ENCODE measurements around the gene OR10Z1.

OR10Z1 gene

DNA sequence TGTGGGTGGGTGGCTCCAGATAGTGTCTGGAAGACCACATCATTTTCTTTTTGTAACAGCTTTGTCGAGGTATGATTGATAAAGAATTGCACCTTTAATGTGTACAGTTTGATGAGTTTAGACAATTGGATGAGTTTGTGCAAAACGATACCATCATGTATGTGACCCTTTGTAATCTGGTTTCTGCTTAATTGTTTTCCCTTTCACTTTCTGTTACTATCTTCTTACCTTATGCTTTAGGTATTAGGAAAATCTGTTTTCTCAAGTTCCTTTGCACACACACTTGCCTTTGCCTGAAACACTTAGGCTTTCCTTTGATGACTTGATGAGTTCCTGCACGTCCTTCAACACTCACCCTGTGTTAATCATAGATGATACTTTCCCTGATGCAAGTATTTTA is 6.8 kb downstream of the OR10Z1 start:
- TF ChIP-seq, protein P1, sequence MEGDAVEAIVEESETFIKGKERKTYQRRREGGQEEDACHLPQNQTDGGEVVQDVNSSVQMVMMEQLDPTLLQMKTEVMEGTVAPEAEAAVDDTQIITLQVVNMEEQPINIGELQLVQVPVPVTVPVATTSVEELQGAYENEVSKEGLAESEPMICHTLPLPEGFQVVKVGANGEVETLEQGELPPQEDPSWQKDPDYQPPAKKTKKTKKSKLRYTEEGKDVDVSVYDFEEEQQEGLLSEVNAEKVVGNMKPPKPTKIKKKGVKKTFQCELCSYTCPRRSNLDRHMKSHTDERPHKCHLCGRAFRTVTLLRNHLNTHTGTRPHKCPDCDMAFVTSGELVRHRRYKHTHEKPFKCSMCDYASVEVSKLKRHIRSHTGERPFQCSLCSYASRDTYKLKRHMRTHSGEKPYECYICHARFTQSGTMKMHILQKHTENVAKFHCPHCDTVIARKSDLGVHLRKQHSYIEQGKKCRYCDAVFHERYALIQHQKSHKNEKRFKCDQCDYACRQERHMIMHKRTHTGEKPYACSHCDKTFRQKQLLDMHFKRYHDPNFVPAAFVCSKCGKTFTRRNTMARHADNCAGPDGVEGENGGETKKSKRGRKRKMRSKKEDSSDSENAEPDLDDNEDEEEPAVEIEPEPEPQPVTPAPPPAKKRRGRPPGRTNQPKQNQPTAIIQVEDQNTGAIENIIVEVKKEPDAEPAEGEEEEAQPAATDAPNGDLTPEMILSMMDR (conservative IDR thresholded peaks at IDR 0.05; ENCODE audit: low read depth, low read length): no peak
- no peak overlapping the region for H3K9ac ChIP-seq
- no peak overlapping the region for H3K4me3 ChIP-seq (IDR thresholded peaks at IDR 0.05; ENCODE audit: insufficient read depth, low read depth, low read length)
- H3K36me3 ChIP-seq (ENCODE audit: insufficient read depth): no peaks in the 10 kb centered on the region
- H3K4me2 ChIP-seq: no peak overlapping the region
- H3K4me1 ChIP-seq (ENCODE audit: low read depth, poor library complexity, severe bottlenecking): no peaks in the 10 kb centered on the region
- H4K20me1 ChIP-seq (ENCODE audit: insufficient read depth): no peaks in the 10 kb centered on the region
- no peaks in the 10 kb centered on the region for H3K27me3 ChIP-seq (ENCODE audit: insufficient read depth, low read depth)
- H3K27ac ChIP-seq: no peak overlapping the region
- no peaks in the 10 kb centered on the region for H3K79me2 ChIP-seq (ENCODE audit: insufficient read depth, low read depth)
- H2AFZ ChIP-seq (ENCODE audit: low read depth): no peak overlapping the region

DNA sequence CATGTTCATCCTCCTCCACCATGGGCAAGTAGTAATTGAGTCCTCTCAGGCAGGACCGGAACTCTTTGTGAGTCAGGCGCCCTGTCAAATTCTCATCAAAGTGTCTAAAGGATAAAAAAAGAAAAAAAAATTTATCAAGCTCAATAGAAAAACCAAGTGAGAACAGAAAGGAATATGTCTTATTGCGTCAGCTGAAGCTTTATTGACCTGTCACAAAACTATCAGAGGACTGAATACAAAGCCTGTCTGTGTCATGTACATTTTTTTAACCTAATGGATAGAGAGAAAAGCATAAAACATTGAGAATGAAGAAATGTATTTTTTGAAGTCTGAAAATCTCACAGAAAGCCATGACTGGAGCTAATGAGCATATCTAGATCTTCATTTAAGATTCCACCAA is 8.7 kb downstream of the OR10Z1 start:
- TF ChIP-seq, protein P1 (conservative IDR thresholded peaks at IDR 0.05; ENCODE audit: low read depth, low read length): no peak
- H3K4me2 ChIP-seq: no peak overlapping the region
- H3K27me3 ChIP-seq (ENCODE audit: insufficient read depth, low read depth): no peaks in the 10 kb centered on the region
- no peak overlapping the region for H3K9ac ChIP-seq
- H3K4me1 ChIP-seq (ENCODE audit: low read depth, poor library complexity, severe bottlenecking): no peaks in the 10 kb centered on the region
- no peaks in the 10 kb centered on the region for H4K20me1 ChIP-seq (ENCODE audit: insufficient read depth)
- H3K79me2 ChIP-seq (ENCODE audit: insufficient read depth, low read depth): no peaks in the 10 kb centered on the region
- H3K4me3 ChIP-seq (IDR thresholded peaks at IDR 0.05; ENCODE audit: insufficient read depth, low read depth, low read length): no peak overlapping the region
- H3K27ac ChIP-seq: no peak overlapping the region
- H3K36me3 ChIP-seq (ENCODE audit: insufficient read depth): no peaks in the 10 kb centered on the region
- no peak overlapping the region for H2AFZ ChIP-seq (ENCODE audit: low read depth)

DNA sequence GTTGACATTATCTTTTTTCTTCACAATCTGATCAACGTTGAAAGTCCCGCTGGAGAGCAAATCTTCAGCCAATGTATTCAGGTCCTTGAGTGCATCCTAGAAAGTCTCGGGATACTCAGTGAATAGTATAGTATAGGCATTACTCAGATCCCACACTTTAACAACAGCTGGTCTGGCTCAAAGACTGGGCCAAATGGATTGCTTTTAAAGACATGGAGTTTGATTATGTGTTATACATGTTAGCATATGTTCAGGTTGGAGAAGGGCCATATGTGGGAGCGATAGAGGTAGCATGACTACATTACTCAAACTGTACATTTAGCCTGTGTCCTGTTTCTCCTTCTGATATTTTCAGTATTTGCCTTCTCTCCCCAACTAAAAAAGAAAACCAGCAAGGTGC is 33.1 kb downstream of the OR10Z1 start:
- no peak overlapping the region for H3K4me2 ChIP-seq
- H4K20me1 ChIP-seq (ENCODE audit: insufficient read depth): no peaks in the 10 kb centered on the region
- H3K4me1 ChIP-seq (ENCODE audit: low read depth, poor library complexity, severe bottlenecking): no peaks in the 10 kb centered on the region
- no peaks in the 10 kb centered on the region for H3K36me3 ChIP-seq (ENCODE audit: insufficient read depth)
- no peaks in the 10 kb centered on the region for H3K27me3 ChIP-seq (ENCODE audit: insufficient read depth, low read depth)
- no peak overlapping the region for H2AFZ ChIP-seq (ENCODE audit: low read depth)
- TF ChIP-seq, protein P1 (conservative IDR thresholded peaks at IDR 0.05; ENCODE audit: low read depth, low read length): no peak
- no peak overlapping the region for H3K27ac ChIP-seq
- H3K4me3 ChIP-seq (IDR thresholded peaks at IDR 0.05; ENCODE audit: insufficient read depth, low read depth, low read length): no peak overlapping the region
- H3K9ac ChIP-seq: no peak overlapping the region
- H3K79me2 ChIP-seq (ENCODE audit: insufficient read depth, low read depth): no peaks in the 10 kb centered on the region

DNA sequence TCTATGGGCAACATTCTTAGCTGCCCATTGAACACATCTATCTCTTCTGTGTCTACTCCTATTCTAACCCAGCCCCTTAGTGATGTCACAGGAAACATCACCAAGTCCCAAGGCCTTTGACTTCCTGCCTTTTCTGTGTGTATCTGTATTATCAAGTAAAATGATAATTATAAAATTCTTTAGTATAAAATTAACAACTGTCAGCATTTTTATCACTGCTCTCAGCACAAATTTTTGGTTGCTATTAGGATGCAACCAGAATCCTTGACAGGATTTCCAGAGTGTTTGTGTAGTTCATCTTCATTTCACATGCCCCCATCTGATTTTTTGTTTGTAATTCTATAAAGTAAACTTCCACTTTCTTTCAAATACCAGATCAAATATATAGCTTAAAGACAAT is 33.8 kb downstream of the OR10Z1 start:
- Histone ChIP-seq H3K4me1 (ENCODE audit: low read depth, poor library complexity, severe bottlenecking) (no peaks in the 10 kb centered on the region), H3K36me3 (ENCODE audit: insufficient read depth) (no peaks in the 10 kb centered on the region), H4K20me1 (ENCODE audit: insufficient read depth) (no peaks in the 10 kb centered on the region), H3K4me3 (IDR thresholded peaks at IDR 0.05; ENCODE audit: insufficient read depth, low read depth, low read length) (no peak overlapping the region), H2AFZ (ENCODE audit: low read depth) (no peak overlapping the region), H3K4me2 (no peak overlapping the region), H3K79me2 (ENCODE audit: insufficient read depth, low read depth) (no peaks in the 10 kb centered on the region), H3K27me3 (ENCODE audit: insufficient read depth, low read depth) (no peaks in the 10 kb centered on the region), H3K27ac (no peak overlapping the region), H3K9ac (no peak overlapping the region)
- TF ChIP-seq, protein P1 (conservative IDR thresholded peaks at IDR 0.05; ENCODE audit: low read depth, low read length): no peak

Measured in KMS-11 (cell line).